Karpas-422 (cell line): ENCODE measurements around the gene CFAP410. TPM values are rescaled to one million over a fixed set of nuclear protein-coding genes. Genes with fewer than 3 reads are reported as not detected.

ENCODE experiments used
- DNase-seq: peaks from one replicate; pipeline ENCODE4 v3.0.0-alpha.2; 2015
- H2AFZ ChIP-seq: fragments of 200-600 bp; sonication (generic); 2 replicates; pipeline ENCODE4 v1.6.1; 2014; ENCODE audit warnings: antibody characterized with exemption, low read length, mixed read lengths
- H3K27ac ChIP-seq: fragments of 200-600 bp; sonication (generic); 2 replicates; pipeline ENCODE4 v1.5.1; 2014; ENCODE audit warnings: mild to moderate bottlenecking, low read length, moderate library complexity
- H3K27me3 ChIP-seq: fragments of 200-600 bp; sonication (generic); 2 replicates; pipeline ENCODE4 v1.6.1; 2014; ENCODE audit warnings: low read length, mixed read lengths
- H3K36me3 ChIP-seq: fragments of 200-600 bp; sonication (generic); 2 replicates; pipeline ENCODE4 v1.6.1; 2014; ENCODE audit warnings: low read length, mixed read lengths; ENCODE audit not compliant: insufficient read depth
- H3K4me1 ChIP-seq: fragments of 200-600 bp; sonication (generic); 2 replicates; pipeline ENCODE4 v1.6.1; 2014; ENCODE audit warnings: mild to moderate bottlenecking, low read length, mixed read lengths
- H3K4me2 ChIP-seq: fragments of 200-600 bp; sonication (generic); 2 replicates; pipeline ENCODE4 v1.6.1; 2014; ENCODE audit warnings: low read length, low read depth, mild to moderate bottlenecking; ENCODE audit not compliant: poor library complexity, severe bottlenecking
- H3K4me3 ChIP-seq: fragments of 200-600 bp; sonication (generic); 2 replicates; pipeline ENCODE4 v1.5.1; 2014; ENCODE audit warnings: mild to moderate bottlenecking, antibody characterized with exemption, low read length, mixed read lengths
- H3K79me2 ChIP-seq: fragments of 200-600 bp; sonication (generic); 2 replicates; pipeline ENCODE4 v1.6.1; 2014; ENCODE audit warnings: mild to moderate bottlenecking, low read length, mixed read lengths
- H3K9ac ChIP-seq: fragments of 200-600 bp; sonication (generic); 2 replicates; pipeline ENCODE4 v1.6.0; 2014; ENCODE audit warnings: low read length
- H3K9me2 ChIP-seq: fragments of 200-600 bp; sonication (generic), shearing (Covaris generic); replicated peaks from 2 replicates; pipeline ENCODE4 v1.6.0; 2014; ENCODE audit warnings: mild to moderate bottlenecking, low read length, moderate library complexity; ENCODE audit not compliant: insufficient read depth
- H3K9me3 ChIP-seq: fragments of 300-700, 200-600 bp; sonication (generic); 2 replicates; pipeline ENCODE4 v1.6.1; 2014; ENCODE audit warnings: low read length, mixed read lengths
- H4K20me1 ChIP-seq: fragments of 200-600 bp; sonication (generic); 2 replicates; pipeline ENCODE4 v1.6.1; 2014; ENCODE audit warnings: mild to moderate bottlenecking, antibody characterized with exemption, low read length, low read depth; ENCODE audit not compliant: insufficient read depth
- total RNA-seq: library from RNA; depleted of rRNA; stranded (reverse); fragments of >200 nt; shearing (Covaris generic); gene quantifications from 2 replicates; pipeline ENCODE4 v1.2.3, GENCODE V29; 2014; ENCODE audit warnings: low replicate concordance

The CFAP410 gene
- total RNA-seq, 1 experiment from 2014 or later = 7.9 TPM

DNA sequence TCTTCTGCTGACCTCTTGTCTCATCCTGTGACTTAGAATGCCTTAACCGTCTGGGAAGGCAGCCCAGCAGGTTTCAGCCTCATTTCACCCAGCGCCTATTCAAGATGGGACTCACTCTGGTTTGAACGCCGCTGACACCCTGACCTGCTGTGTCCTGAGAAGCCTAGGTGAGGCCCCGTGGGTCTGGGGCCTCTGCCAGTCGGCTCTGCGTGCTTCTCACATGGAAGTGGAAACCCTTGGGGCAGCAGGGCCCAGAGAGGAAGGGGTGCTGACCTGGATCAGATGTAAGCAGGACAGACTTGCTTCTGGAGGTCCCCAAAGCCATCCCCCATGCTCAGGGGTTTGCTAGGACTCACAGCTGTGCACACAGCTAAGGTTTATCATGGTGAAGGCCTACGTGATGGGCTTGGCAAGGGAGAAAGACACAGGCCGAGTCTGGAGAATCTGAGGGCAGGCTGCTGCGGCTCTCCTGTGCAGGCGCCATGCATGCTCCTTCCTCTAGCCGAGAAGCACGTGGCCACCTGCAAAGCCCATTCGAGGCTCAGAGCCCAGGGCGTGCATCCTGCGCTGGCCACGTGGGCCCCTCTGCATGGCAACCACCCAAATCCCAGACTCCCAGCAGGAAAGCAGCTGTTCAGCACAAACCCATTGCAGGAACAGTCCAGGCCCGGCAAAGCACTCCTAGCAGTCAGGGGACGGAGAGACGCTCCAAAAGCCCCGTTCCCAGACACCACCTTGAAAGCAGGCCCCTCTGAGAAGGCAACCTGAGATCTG lies 18.1 kb upstream of the CFAP410 start:
- Histone ChIP-seq H4K20me1 (no peaks in the 10 kb centered on the region), H3K27ac (no peak overlapping the region), H2AFZ (no peak overlapping the region), H3K4me3 (no peak overlapping the region), H3K79me2 (no peaks in the 10 kb centered on the region), H3K4me1 (no peaks in the 10 kb centered on the region; the same call in 1 of the 2 replicates), H3K9me3 (no peaks in the 10 kb centered on the region), H3K36me3 (no peaks in the 10 kb centered on the region), H3K4me2 (no peak overlapping the region), H3K9ac (no peak overlapping the region), H3K9me2 (no peaks in the 10 kb centered on the region), H3K27me3 (no peaks in the 10 kb centered on the region)
- no peak for DNase-seq

- H3K9me2 ChIP-seq = no peaks in the 10 kb centered on the region
- H2AFZ ChIP-seq = no peak overlapping the region
- H3K4me1 ChIP-seq = no peaks in the 10 kb centered on the region; the same call in 1 of the 2 replicates
- H3K4me3 ChIP-seq = no peak overlapping the region
- no peak overlapping the region for H3K4me2 ChIP-seq
- no peaks in the 10 kb centered on the region for H3K36me3 ChIP-seq
- H4K20me1 ChIP-seq = no peaks in the 10 kb centered on the region
- no peaks in the 10 kb centered on the region for H3K9me3 ChIP-seq
- no peaks in the 10 kb centered on the region for H3K79me2 ChIP-seq
- no peaks in the 10 kb centered on the region for H3K27me3 ChIP-seq
- H3K9ac ChIP-seq = no peak overlapping the region
- no peak for DNase-seq
- H3K27ac ChIP-seq = no peak overlapping the region
Measured at GRCh38 chr21:44356636-44357035, 17.4 kb upstream of the CFAP410 start.

GRCh38 chr21:44356160-44356559 lies 17.0 kb upstream of the CFAP410 start:
- Histone ChIP-seq H3K36me3 (no peaks in the 10 kb centered on the region), H3K9me3 (no peaks in the 10 kb centered on the region), H2AFZ (no peak overlapping the region), H3K9ac (no peak overlapping the region), H3K79me2 (no peaks in the 10 kb centered on the region), H3K27me3 (no peaks in the 10 kb centered on the region), H3K9me2 (no peaks in the 10 kb centered on the region), H3K27ac (no peak overlapping the region), H3K4me3 (no peak overlapping the region), H3K4me2 (no peak overlapping the region), H3K4me1 (no peaks in the 10 kb centered on the region; the same call in 1 of the 2 replicates), H4K20me1 (no peaks in the 10 kb centered on the region)
- no peak for DNase-seq

DNA sequence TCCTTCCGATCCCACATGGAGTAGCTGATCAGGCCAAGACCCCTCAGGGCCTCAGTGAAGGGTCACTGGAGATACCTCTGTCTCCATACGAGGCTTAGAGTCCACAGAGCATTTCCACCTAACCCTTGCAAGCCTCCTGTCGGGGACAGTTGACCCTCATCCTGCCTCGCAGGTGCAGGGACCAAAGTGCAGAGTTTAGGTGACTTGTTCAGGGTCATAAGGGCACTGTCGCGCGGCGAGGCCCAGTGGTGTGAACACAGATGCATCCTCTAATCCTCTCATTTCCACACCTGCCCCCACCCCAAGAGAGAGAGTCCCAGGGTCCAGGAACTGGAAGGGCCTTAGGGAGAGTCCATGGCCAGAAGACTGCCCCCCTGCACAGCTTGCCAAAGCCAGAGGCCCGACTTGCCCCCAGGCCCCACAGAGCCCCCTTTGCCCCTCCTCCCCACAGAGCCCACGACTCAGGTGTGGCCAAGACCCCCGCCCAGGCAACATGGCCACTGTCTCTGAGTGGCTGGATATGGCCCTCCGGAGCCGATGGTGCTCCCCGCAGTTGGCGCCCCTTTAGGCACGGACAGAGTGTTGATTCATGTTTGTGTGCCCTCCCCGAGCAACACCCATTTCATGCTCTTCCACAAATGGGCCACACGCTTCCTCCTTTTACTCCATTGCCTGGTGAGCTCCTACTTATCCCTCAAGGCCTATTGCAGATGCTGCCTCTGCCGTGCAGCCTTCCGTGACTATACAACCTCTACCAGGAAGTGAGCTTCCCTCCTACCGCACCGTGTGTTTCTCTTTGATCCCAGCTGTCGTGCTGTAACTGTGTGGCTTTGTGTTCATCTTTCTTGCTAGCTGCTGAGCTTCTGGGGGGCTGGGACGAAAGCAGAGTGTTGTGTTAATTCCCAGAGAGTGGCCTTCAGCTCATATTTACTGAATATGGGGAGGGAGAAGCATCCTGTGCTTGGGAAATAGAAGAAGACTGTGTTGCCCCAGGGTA lies 15.9 kb upstream of the CFAP410 start:
- H3K79me2 ChIP-seq = no peaks in the 10 kb centered on the region
- no peak for DNase-seq
- H4K20me1 ChIP-seq = no peaks in the 10 kb centered on the region
- no peaks in the 10 kb centered on the region for H3K9me3 ChIP-seq
- no peak overlapping the region for H3K9ac ChIP-seq
- no peaks in the 10 kb centered on the region for H3K27me3 ChIP-seq
- no peaks in the 10 kb centered on the region for H3K36me3 ChIP-seq
- H3K27ac ChIP-seq = no peak overlapping the region
- no peak overlapping the region for H3K4me3 ChIP-seq
- H3K4me2 ChIP-seq = no peak overlapping the region
- H2AFZ ChIP-seq = no peak overlapping the region
- H3K9me2 ChIP-seq = no peaks in the 10 kb centered on the region
- H3K4me1 ChIP-seq = no peaks in the 10 kb centered on the region; the same call in 1 of the 2 replicates

- no peaks in the 10 kb centered on the region for H3K9me2 ChIP-seq
- H3K36me3 ChIP-seq = no peaks in the 10 kb centered on the region
- no peaks in the 10 kb centered on the region for H3K9me3 ChIP-seq
- no peak for DNase-seq
- H3K4me1 ChIP-seq = no peaks in the 10 kb centered on the region; the same call in 1 of the 2 replicates
- H3K4me2 ChIP-seq = no peak overlapping the region
- no peak overlapping the region for H2AFZ ChIP-seq
- H3K27ac ChIP-seq = no peak overlapping the region
- no peaks in the 10 kb centered on the region for H3K79me2 ChIP-seq
- H3K27me3 ChIP-seq = no peaks in the 10 kb centered on the region
- no peaks in the 10 kb centered on the region for H4K20me1 ChIP-seq
- H3K4me3 ChIP-seq = no peak overlapping the region
- H3K9ac ChIP-seq = no peak overlapping the region
Measured at GRCh38 chr21:44354001-44354405, 14.8 kb upstream of the CFAP410 start.

- Histone ChIP-seq H3K4me3 (no peak within 1 kb of the TSS), H3K27ac (no peak within 1 kb of the TSS), H3K79me2 (no peaks in the 10 kb centered on the region), H3K4me1 (no peaks in the 10 kb centered on the region; the same call in 1 of the 2 replicates), H3K4me2 (no peak within 1 kb of the TSS), H3K9me2 (no peaks in the 10 kb centered on the region), H3K9ac (no peak within 1 kb of the TSS), H2AFZ (no peak within 1 kb of the TSS), H4K20me1 (no peaks in the 10 kb centered on the region), H3K36me3 (no peaks in the 10 kb centered on the region), H3K27me3 (no peaks in the 10 kb centered on the region), H3K9me3 (no peaks in the 10 kb centered on the region)
- no peak for DNase-seq
Measured at GRCh38 chr21:44353191-44353970, 14.2 kb upstream of the CFAP410 start, which contains the start of gene TRPM2. Gene TRPM2, plus strand, starts transcription at chr21:44353621. Its CDS starts 80 bp downstream, at chr21:44353701.

GRCh38 chr21:44352253-44352860 lies 13.2 kb upstream of the CFAP410 start:
- no peak overlapping the region for H3K9ac ChIP-seq
- H3K4me2 ChIP-seq = no peak overlapping the region
- no peak overlapping the region for H3K27ac ChIP-seq
- no peak for DNase-seq
- no peak overlapping the region for H2AFZ ChIP-seq
- H3K79me2 ChIP-seq = no peaks in the 10 kb centered on the region
- no peak overlapping the region for H3K4me3 ChIP-seq
- no peaks in the 10 kb centered on the region for H3K36me3 ChIP-seq
- no peaks in the 10 kb centered on the region for H3K9me2 ChIP-seq
- H3K27me3 ChIP-seq = no peaks in the 10 kb centered on the region
- no peaks in the 10 kb centered on the region for H4K20me1 ChIP-seq
- no peaks in the 10 kb centered on the region for H3K9me3 ChIP-seq
- no peaks in the 10 kb centered on the region; the same call in 1 of the 2 replicates for H3K4me1 ChIP-seq
